ENCODE measurements around the gene SNX19.
A peak's percentile ranks its signal among the peaks of the same experiment; 100 is the strongest.
"Not testable (repeated sequence)": the region's sequence is repeated elsewhere in the genome, so short reads cannot be mapped to it uniquely, and the experiment has no call there.

SNX19 gene

GRCh38 chr11:130920612-130921011 lies 4.3 kb upstream of the SNX19 start:
- H3K9me3 ChIP-seq (ENCODE audit: control insufficient read depth in 2 of 2, low read length in 2 of 2), result not testable (repeated sequence)
- H3K4me1 ChIP-seq (ENCODE audit: control insufficient read depth, insufficient read depth, low read length), result peaks cover 10% of the 10 kb centered on the region

GRCh38 chr11:130918081-130918480 lies 1.8 kb upstream of the SNX19 start:
- H3K9me3 ChIP-seq (ENCODE audit: control insufficient read depth in 2 of 2, low read length in 2 of 2), result no peaks in the 10 kb centered on the region
- peaks cover 8 to 19% of the 10 kb centered on the region in 2 donors for H3K36me3 ChIP-seq (ENCODE audit: control insufficient read depth in 2 of 2, insufficient read depth in 2 of 2, low read length in 2 of 2)
- H3K4me1 ChIP-seq (ENCODE audit: control insufficient read depth, insufficient read depth, low read length), result peaks cover 33% of the 10 kb centered on the region
- H3K27ac ChIP-seq (ENCODE audit: low read length), result no peak overlapping the region
- no peak overlapping the region for H3K4me3 ChIP-seq (ENCODE audit: low read length in 2 of 2)
- no peaks in the 10 kb centered on the region for H3K27me3 ChIP-seq (ENCODE audit: control insufficient read depth in 1 of 2, insufficient read depth in 2 of 2, low read length in 2 of 2)
- no peak overlapping the region for H3K9ac ChIP-seq (ENCODE audit: low read length in 2 of 2)

More at GRCh38 chr11:130920612-130921011, 4.3 kb upstream of the SNX19 start:
- H3K4me3 ChIP-seq (ENCODE audit: low read length in 2 of 2); H3K27me3 ChIP-seq (ENCODE audit: control insufficient read depth in 1 of 2, insufficient read depth in 2 of 2, low read length in 2 of 2); H3K36me3 ChIP-seq (ENCODE audit: control insufficient read depth in 2 of 2, insufficient read depth in 2 of 2, low read length in 2 of 2); H3K27ac ChIP-seq (ENCODE audit: low read length); H3K9ac ChIP-seq (ENCODE audit: low read length in 2 of 2): not testable (repeated sequence)

GRCh38 chr11:130916910-130917309 lies 631 bp upstream of the SNX19 start:
- H3K27ac ChIP-seq (ENCODE audit: low read length), result peak overlapping the region; percentile 90
- H3K4me1 ChIP-seq (ENCODE audit: control insufficient read depth, insufficient read depth, low read length), result peaks cover 37% of the 10 kb centered on the region
- peak overlapping the region; percentile 84 to 92 for H3K9ac ChIP-seq (ENCODE audit: low read length in 2 of 2)

GRCh38 chr11:130915603-130916237 lies 559 bp downstream of the SNX19 start:
- no peaks in the 10 kb centered on the region for H3K9me3 ChIP-seq (ENCODE audit: control insufficient read depth in 2 of 2, low read length in 2 of 2)
- H3K36me3 ChIP-seq (ENCODE audit: control insufficient read depth in 2 of 2, insufficient read depth in 2 of 2, low read length in 2 of 2), result peaks cover 15 to 30% of the 10 kb centered on the region in 2 donors
- peak overlapping the region; percentile 90 for H3K27ac ChIP-seq (ENCODE audit: low read length)
- peak overlapping the region; percentile 92 to 98 for H3K9ac ChIP-seq (ENCODE audit: low read length in 2 of 2)
- H3K27me3 ChIP-seq (ENCODE audit: control insufficient read depth in 1 of 2, insufficient read depth in 2 of 2, low read length in 2 of 2), result no peaks in the 10 kb centered on the region
- peak overlapping the region; percentile 92 to 97 for H3K4me3 ChIP-seq (ENCODE audit: low read length in 2 of 2)
- peaks cover 37% of the 10 kb centered on the region for H3K4me1 ChIP-seq (ENCODE audit: control insufficient read depth, insufficient read depth, low read length)

More at GRCh38 chr11:130916910-130917309, 631 bp upstream of the SNX19 start:
- H3K36me3 ChIP-seq (ENCODE audit: control insufficient read depth in 2 of 2, insufficient read depth in 2 of 2, low read length in 2 of 2), result peaks cover 9 to 22% of the 10 kb centered on the region in 2 donors
- H3K9me3 ChIP-seq (ENCODE audit: control insufficient read depth in 2 of 2, low read length in 2 of 2), result no peaks in the 10 kb centered on the region
- peak overlapping the region; percentile 92 to 97 for H3K4me3 ChIP-seq (ENCODE audit: low read length in 2 of 2)
- H3K27me3 ChIP-seq (ENCODE audit: control insufficient read depth in 1 of 2, insufficient read depth in 2 of 2, low read length in 2 of 2), result no peaks in the 10 kb centered on the region

GRCh38 chr11:130913268-130913667 lies 3.0 kb downstream of the SNX19 start:
- no peak overlapping the region for H3K9ac ChIP-seq (ENCODE audit: low read length in 2 of 2)

GRCh38 chr11:130912552-130912951 lies 3.7 kb downstream of the SNX19 start:
- Histone ChIP-seq H3K4me3 (ENCODE audit: low read length in 2 of 2) (no peak overlapping the region), H3K9me3 (ENCODE audit: control insufficient read depth in 2 of 2, low read length in 2 of 2) (no peaks in the 10 kb centered on the region), H3K27me3 (ENCODE audit: control insufficient read depth in 1 of 2, insufficient read depth in 2 of 2, low read length in 2 of 2) (no peaks in the 10 kb centered on the region), H3K27ac (ENCODE audit: low read length) (no peak overlapping the region), H3K4me1 (ENCODE audit: control insufficient read depth, insufficient read depth, low read length) (peaks cover 37% of the 10 kb centered on the region), H3K9ac (ENCODE audit: low read length in 2 of 2) (no peak overlapping the region), H3K36me3 (ENCODE audit: control insufficient read depth in 2 of 2, insufficient read depth in 2 of 2, low read length in 2 of 2) (peaks cover 41 to 52% of the 10 kb centered on the region in 2 donors)

More at GRCh38 chr11:130913268-130913667, 3.0 kb downstream of the SNX19 start:
- H3K27me3 ChIP-seq (ENCODE audit: control insufficient read depth in 1 of 2, insufficient read depth in 2 of 2, low read length in 2 of 2), result no peaks in the 10 kb centered on the region
- no peak overlapping the region for H3K27ac ChIP-seq (ENCODE audit: low read length)
- H3K9me3 ChIP-seq (ENCODE audit: control insufficient read depth in 2 of 2, low read length in 2 of 2), result no peaks in the 10 kb centered on the region
- no peak overlapping the region for H3K4me3 ChIP-seq (ENCODE audit: low read length in 2 of 2)
- H3K36me3 ChIP-seq (ENCODE audit: control insufficient read depth in 2 of 2, insufficient read depth in 2 of 2, low read length in 2 of 2), result peaks cover 34 to 45% of the 10 kb centered on the region in 2 donors
- H3K4me1 ChIP-seq (ENCODE audit: control insufficient read depth, insufficient read depth, low read length), result peaks cover 37% of the 10 kb centered on the region

- Histone ChIP-seq H3K9ac (ENCODE audit: low read length in 2 of 2) (no peak overlapping the region), H3K9me3 (ENCODE audit: control insufficient read depth in 2 of 2, low read length in 2 of 2) (no peaks in the 10 kb centered on the region), H3K4me1 (ENCODE audit: control insufficient read depth, insufficient read depth, low read length) (peaks cover 30% of the 10 kb centered on the region), H3K36me3 (ENCODE audit: control insufficient read depth in 2 of 2, insufficient read depth in 2 of 2, low read length in 2 of 2) (peaks cover 52 to 60% of the 10 kb centered on the region in 2 donors), H3K27ac (ENCODE audit: low read length) (no peak overlapping the region), H3K27me3 (ENCODE audit: control insufficient read depth in 1 of 2, insufficient read depth in 2 of 2, low read length in 2 of 2) (no peaks in the 10 kb centered on the region), H3K4me3 (ENCODE audit: low read length in 2 of 2) (no peak overlapping the region)
These were observed 5.0 kb downstream of the SNX19 start for GRCh38 chr11:130911306-130911705.

- no peaks in the 10 kb centered on the region for H3K9me3 ChIP-seq (ENCODE audit: control insufficient read depth in 2 of 2, low read length in 2 of 2)
- H3K4me1 ChIP-seq (ENCODE audit: control insufficient read depth, insufficient read depth, low read length), result peaks cover 17% of the 10 kb centered on the region
- H3K27ac ChIP-seq (ENCODE audit: low read length), result no peak overlapping the region
- no peak overlapping the region for H3K4me3 ChIP-seq (ENCODE audit: low read length in 2 of 2)
- no peak overlapping the region for H3K9ac ChIP-seq (ENCODE audit: low read length in 2 of 2)
- no peaks in the 10 kb centered on the region for H3K27me3 ChIP-seq (ENCODE audit: control insufficient read depth in 1 of 2, insufficient read depth in 2 of 2, low read length in 2 of 2)
- H3K36me3 ChIP-seq (ENCODE audit: control insufficient read depth in 2 of 2, insufficient read depth in 2 of 2, low read length in 2 of 2), result peaks cover 67 to 69% of the 10 kb centered on the region in 2 donors
These were observed 6.6 kb downstream of the SNX19 start for GRCh38 chr11:130909650-130910049.

GRCh38 chr11:130908770-130909625 lies 7.3 kb downstream of the SNX19 start:
- Histone ChIP-seq H3K9me3 (ENCODE audit: control insufficient read depth in 2 of 2, low read length in 2 of 2) (no peaks in the 10 kb centered on the region), H3K4me1 (ENCODE audit: control insufficient read depth, insufficient read depth, low read length) (peaks cover 11% of the 10 kb centered on the region), H3K9ac (ENCODE audit: low read length in 2 of 2) (no peak overlapping the region), H3K27ac (ENCODE audit: low read length) (no peak overlapping the region), H3K27me3 (ENCODE audit: control insufficient read depth in 1 of 2, insufficient read depth in 2 of 2, low read length in 2 of 2) (no peaks in the 10 kb centered on the region), H3K36me3 (ENCODE audit: control insufficient read depth in 2 of 2, insufficient read depth in 2 of 2, low read length in 2 of 2) (peaks cover 62 to 67% of the 10 kb centered on the region in 2 donors), H3K4me3 (ENCODE audit: low read length in 2 of 2) (no peak overlapping the region)

- peaks cover 7% of the 10 kb centered on the region for H3K4me1 ChIP-seq (ENCODE audit: control insufficient read depth, insufficient read depth, low read length)
- H3K9me3 ChIP-seq (ENCODE audit: control insufficient read depth in 2 of 2, low read length in 2 of 2), result no peaks in the 10 kb centered on the region
- H3K36me3 ChIP-seq (ENCODE audit: control insufficient read depth in 2 of 2, insufficient read depth in 2 of 2, low read length in 2 of 2), result peaks cover 58 to 64% of the 10 kb centered on the region in 2 donors
- no peak overlapping the region for H3K4me3 ChIP-seq (ENCODE audit: low read length in 2 of 2)
- H3K27ac ChIP-seq (ENCODE audit: low read length), result no peak overlapping the region
- no peaks in the 10 kb centered on the region for H3K27me3 ChIP-seq (ENCODE audit: control insufficient read depth in 1 of 2, insufficient read depth in 2 of 2, low read length in 2 of 2)
- H3K9ac ChIP-seq (ENCODE audit: low read length in 2 of 2), result no peak overlapping the region
These were observed 8.2 kb downstream of the SNX19 start for GRCh38 chr11:130908061-130908460.

All from stomach smooth muscle (tissue), 2 donors.